GM21619 (cell line): ENCODE results near the gene ATP8B3.
"Not testable (repeated sequence)": the region's sequence is repeated elsewhere in the genome, so short reads cannot be mapped to it uniquely, and the experiment has no call there.

ENCODE experiments used
- ATAC-seq: cut with Tn5 transposase; IDR thresholded peaks from one replicate; pipeline ENCODE4 v1.9.1; 2021; ENCODE audit not compliant: unreplicated experiment

Gene ATP8B3

GRCh38 chr19:1774989-1775772, 36.9 kb downstream of the ATP8B3 start:
- ATAC-seq, result no peak

- no peak for ATAC-seq
Observed at GRCh38 chr19:1773184-1773583, 38.9 kb downstream of the ATP8B3 start.

GRCh38 chr19:1770866-1771576, 41.1 kb downstream of the ATP8B3 start:
- no peak for ATAC-seq

- no peak for ATAC-seq
Observed at GRCh38 chr19:1769645-1769985, 42.5 kb downstream of the ATP8B3 start.

- no peak for ATAC-seq
Observed at GRCh38 chr19:1768918-1769644, 43.0 kb downstream of the ATP8B3 start.

- ATAC-seq, result no peak
Observed at GRCh38 chr19:1768248-1768647, 43.8 kb downstream of the ATP8B3 start.

GRCh38 chr19:1767464-1767933, 44.6 kb downstream of the ATP8B3 start:
- no peak for ATAC-seq

- no peak for ATAC-seq
Observed at GRCh38 chr19:1766800-1767352, 45.2 kb downstream of the ATP8B3 start.

- no peak for ATAC-seq
Observed at GRCh38 chr19:1765904-1766799, 45.9 kb downstream of the ATP8B3 start.

GRCh38 chr19:1765232-1765903, 46.7 kb downstream of the ATP8B3 start:
- no peak for ATAC-seq

- no peak for ATAC-seq
Observed at GRCh38 chr19:1764729-1765128, 47.3 kb downstream of the ATP8B3 start.

GRCh38 chr19:1763648-1764639, 48.1 kb downstream of the ATP8B3 start:
- no peak for ATAC-seq

- ATAC-seq, result no peak
Observed at GRCh38 chr19:1762243-1763117, 49.6 kb downstream of the ATP8B3 start.

- no peak for ATAC-seq
Observed at GRCh38 chr19:1761528-1762242, 50.4 kb downstream of the ATP8B3 start.

- not testable (repeated sequence) for ATAC-seq
Observed at GRCh38 chr19:1760786-1761527, 51.1 kb downstream of the ATP8B3 start.

- no peak for ATAC-seq
Observed at GRCh38 chr19:1760020-1760419, 52.1 kb downstream of the ATP8B3 start.
